Measurements from ENCODE around the gene UGT1A4. TPM values are rescaled to one million over a fixed set of nuclear protein-coding genes. Genes with fewer than 3 reads are reported as not detected.

Gene UGT1A4
- total RNA-seq, 4 donors from 2014 or later = 0.13 to 3.8 (median 0.45) TPM

GRCh38 chr2:233766416-233766815 is 47.9 kb downstream of the UGT1A4 start:
- no peak for TF ChIP-seq CTCF (IDR thresholded peaks at IDR 0.05)
- no peak for TF ChIP-seq POLR2A (IDR thresholded peaks at IDR 0.05)
- Histone ChIP-seq H3K9me3 (no peaks in the 10 kb centered on the region), H3K27me3 (no peaks in the 10 kb centered on the region), H3K27ac (no peak overlapping the region), H3K4me3 (replicated peaks in 1 of 3) (no peak overlapping the region), H3K4me1 (no peaks in the 10 kb centered on the region), H3K36me3 (no peaks in the 10 kb centered on the region)
- intact Hi-C loops (cut with DNase I) = no loop called here
- 84 to 89% methylated on average over 4 of the region's 4 CpGs for WGBS, 2 donors
- no peak for DNase-seq

GRCh38 chr2:233768076-233768475 is 49.5 kb downstream of the UGT1A4 start:
- Histone ChIP-seq H3K36me3 (no peaks in the 10 kb centered on the region), H3K9me3 (no peaks in the 10 kb centered on the region), H3K4me1 (no peaks in the 10 kb centered on the region), H3K27me3 (no peaks in the 10 kb centered on the region), H3K4me3 (replicated peaks in 1 of 3) (no peak overlapping the region), H3K27ac (no peak overlapping the region)
- intact Hi-C loops (cut with DNase I) = no loop called here
- WGBS, 2 donors = 81 to 85% methylated on average over 4 of the region's 4 CpGs
- DNase-seq = no peak
- TF ChIP-seq POLR2A (IDR thresholded peaks at IDR 0.05) = no peak
- no peak for TF ChIP-seq CTCF (IDR thresholded peaks at IDR 0.05)

GRCh38 chr2:233769260-233769659 is 50.7 kb downstream of the UGT1A4 start:
- H3K4me3 ChIP-seq (replicated peaks in 1 of 3) = no peak overlapping the region
- no peaks in the 10 kb centered on the region for H3K9me3 ChIP-seq
- no peaks in the 10 kb centered on the region for H3K36me3 ChIP-seq
- no peak for DNase-seq
- no peak overlapping the region for H3K27ac ChIP-seq
- intact Hi-C loops (cut with DNase I) = no loop called here
- H3K27me3 ChIP-seq = no peaks in the 10 kb centered on the region
- no peaks in the 10 kb centered on the region for H3K4me1 ChIP-seq
- no peak for TF ChIP-seq POLR2A (IDR thresholded peaks at IDR 0.05)
- TF ChIP-seq CTCF (IDR thresholded peaks at IDR 0.05) = no peak
- WGBS, 2 donors = 91 to 94% methylated on average over 9 of the region's 9 CpGs

GRCh38 chr2:233772153-233772552 is 53.6 kb downstream of the UGT1A4 start:
- H3K9me3 ChIP-seq = no peaks in the 10 kb centered on the region
- no peak overlapping the region for H3K4me3 ChIP-seq (replicated peaks in 1 of 3)
- H3K4me1 ChIP-seq = no peaks in the 10 kb centered on the region
- no peaks in the 10 kb centered on the region for H3K27me3 ChIP-seq
- no peak for DNase-seq
- H3K36me3 ChIP-seq = no peaks in the 10 kb centered on the region
- WGBS, 2 donors = 92 to 94% methylated on average over 16 of the region's 16 CpGs
- intact Hi-C loops (cut with DNase I) = no loop called here
- no peak overlapping the region for H3K27ac ChIP-seq
- TF ChIP-seq CTCF (IDR thresholded peaks at IDR 0.05) (no peak), POLR2A (IDR thresholded peaks at IDR 0.05) (no peak)

- Histone ChIP-seq H3K4me3 (replicated peaks in 1 of 3) (no peak overlapping the region), H3K36me3 (no peaks in the 10 kb centered on the region), H3K9me3 (no peaks in the 10 kb centered on the region), H3K27me3 (no peaks in the 10 kb centered on the region), H3K27ac (no peak overlapping the region), H3K4me1 (no peaks in the 10 kb centered on the region)
- no peak for DNase-seq
- no peak for TF ChIP-seq POLR2A (IDR thresholded peaks at IDR 0.05)
- no peak for TF ChIP-seq CTCF (IDR thresholded peaks at IDR 0.05)
- intact Hi-C loops (cut with DNase I) = no loop called here
- WGBS, 2 donors = 74 to 75% methylated on average over 5 of the region's 5 CpGs
These were observed 54.0 kb downstream of the UGT1A4 start for GRCh38 chr2:233772583-233772982.

All from thyroid gland (tissue), 4 donors.